ENCODE measurements around the gene GP9.

DNA sequence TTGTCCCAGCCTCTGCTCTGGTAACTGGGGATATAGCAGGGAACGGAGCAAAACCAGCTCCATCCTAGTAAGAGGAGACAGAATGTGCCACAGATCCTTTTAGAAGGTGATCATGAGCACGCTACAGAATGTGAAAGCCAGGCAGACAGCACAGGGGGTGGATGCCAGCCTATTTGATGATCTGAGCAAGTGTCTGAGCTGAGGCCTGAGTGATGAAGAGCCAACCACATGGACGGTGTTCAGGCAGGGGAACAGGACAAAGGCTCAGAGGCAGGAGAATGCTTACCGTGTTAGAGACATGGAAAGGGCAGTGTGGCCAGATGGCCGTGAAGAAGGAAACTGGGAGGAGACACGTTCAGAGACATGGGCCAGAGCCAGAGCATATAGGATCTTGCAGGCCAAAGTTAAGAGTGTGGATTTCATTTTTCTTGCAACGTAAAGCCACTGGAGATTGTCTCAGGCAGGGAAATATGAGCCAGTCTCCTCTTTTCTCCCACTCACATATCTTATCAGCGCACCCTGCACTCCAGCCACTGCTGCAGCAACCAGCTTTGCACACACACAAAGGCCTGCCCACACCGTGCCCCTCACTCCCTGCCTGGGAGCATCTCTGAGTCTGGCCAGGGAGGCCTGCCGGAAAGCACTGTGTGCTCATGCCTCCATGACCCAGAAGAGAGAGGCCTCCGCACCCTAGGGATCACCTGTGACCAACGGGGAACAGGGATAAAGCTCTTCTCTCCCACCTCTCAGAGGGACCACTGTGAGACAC is 41.0 kb downstream of the GP9 start:
- TF ChIP-seq, protein P1, sequence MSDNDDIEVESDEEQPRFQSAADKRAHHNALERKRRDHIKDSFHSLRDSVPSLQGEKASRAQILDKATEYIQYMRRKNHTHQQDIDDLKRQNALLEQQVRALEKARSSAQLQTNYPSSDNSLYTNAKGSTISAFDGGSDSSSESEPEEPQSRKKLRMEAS (IDR thresholded peaks at IDR 0.05) = no peak
- TF ChIP-seq, protein P2, sequence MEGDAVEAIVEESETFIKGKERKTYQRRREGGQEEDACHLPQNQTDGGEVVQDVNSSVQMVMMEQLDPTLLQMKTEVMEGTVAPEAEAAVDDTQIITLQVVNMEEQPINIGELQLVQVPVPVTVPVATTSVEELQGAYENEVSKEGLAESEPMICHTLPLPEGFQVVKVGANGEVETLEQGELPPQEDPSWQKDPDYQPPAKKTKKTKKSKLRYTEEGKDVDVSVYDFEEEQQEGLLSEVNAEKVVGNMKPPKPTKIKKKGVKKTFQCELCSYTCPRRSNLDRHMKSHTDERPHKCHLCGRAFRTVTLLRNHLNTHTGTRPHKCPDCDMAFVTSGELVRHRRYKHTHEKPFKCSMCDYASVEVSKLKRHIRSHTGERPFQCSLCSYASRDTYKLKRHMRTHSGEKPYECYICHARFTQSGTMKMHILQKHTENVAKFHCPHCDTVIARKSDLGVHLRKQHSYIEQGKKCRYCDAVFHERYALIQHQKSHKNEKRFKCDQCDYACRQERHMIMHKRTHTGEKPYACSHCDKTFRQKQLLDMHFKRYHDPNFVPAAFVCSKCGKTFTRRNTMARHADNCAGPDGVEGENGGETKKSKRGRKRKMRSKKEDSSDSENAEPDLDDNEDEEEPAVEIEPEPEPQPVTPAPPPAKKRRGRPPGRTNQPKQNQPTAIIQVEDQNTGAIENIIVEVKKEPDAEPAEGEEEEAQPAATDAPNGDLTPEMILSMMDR (IDR thresholded peaks at IDR 0.05; ENCODE audit: low read depth, low read length, missing input control) = no peak
- TF ChIP-seq RAD21 (IDR thresholded peaks at IDR 0.05) (no peak), SP1 (IDR thresholded peaks at IDR 0.05) (no peak), TAF1 (conservative IDR thresholded peaks at IDR 0.05) (no peak), HNF4G (IDR thresholded peaks at IDR 0.05) (no peak), JUND (IDR thresholded peaks at IDR 0.05) (no peak), FOXA1 (IDR thresholded peaks at IDR 0.05) (no peak)

Measured in liver (tissue), 3 donors.